Left ventricle myocardium inferior (tissue), 1 donor: ENCODE results near the gene NEK7. TPM values are rescaled to one million over a fixed set of nuclear protein-coding genes. Genes with fewer than 3 reads are reported as not detected.

Experiments used
- DNase-seq: peaks from one replicate; pipeline ENCODE4 v3.0.0-alpha.2; 2020
- H3K27ac ChIP-seq: fragments of 200-600 bp; replicated peaks from 2 replicates; pipeline ENCODE4 v1.8.0; 2021
- H3K27me3 ChIP-seq: fragments of 200-600 bp; 2 replicates; pipeline ENCODE4 v1.8.0; 2021; ENCODE audit warnings: low read depth
- H3K36me3 ChIP-seq: fragments of 200-600 bp; 2 replicates; pipeline ENCODE4 v1.8.0; 2021
- H3K4me1 ChIP-seq: fragments of 200-600 bp; 2 replicates; pipeline ENCODE4 v1.8.0; 2021
- H3K4me3 ChIP-seq: fragments of 200-600 bp; 2 replicates; pipeline ENCODE4 v1.8.0; 2021; ENCODE audit warnings: mild to moderate bottlenecking, moderate library complexity
- H3K9me3 ChIP-seq: fragments of 200-600 bp; replicated peaks from 2 replicates; pipeline ENCODE4 v1.8.0; 2021
- intact Hi-C: fragments of 100-400 bp; cut with micrococcal nuclease; formaldehyde crosslinking; loops from one replicate; pipeline ENCODE4 v1.11.0; 2022
- total RNA-seq: library from RNA; stranded (reverse); fragmentation: NEBNext Ultra II Directional; extraction: Animal tissue kit (Norgen Biotek cat#: 25700); gene quantifications from one replicate; pipeline ENCODE4 v1.2.1, GENCODE V29; 2021
- TF ChIP-seq, protein P1 (sequence below): fragments of 200-600 bp; IDR thresholded peaks from 2 replicates; pipeline ENCODE4 v1.8.0; 2021; ENCODE audit warnings: antibody characterized with exemption, mild to moderate bottlenecking, borderline replicate concordance
- donor health status: DM: no; HTN: yes; CAD: no; lungs with severe emphysema.

Gene NEK7
- total RNA-seq, 1 donor from 2014 or later, result 254 TPM

DNA sequence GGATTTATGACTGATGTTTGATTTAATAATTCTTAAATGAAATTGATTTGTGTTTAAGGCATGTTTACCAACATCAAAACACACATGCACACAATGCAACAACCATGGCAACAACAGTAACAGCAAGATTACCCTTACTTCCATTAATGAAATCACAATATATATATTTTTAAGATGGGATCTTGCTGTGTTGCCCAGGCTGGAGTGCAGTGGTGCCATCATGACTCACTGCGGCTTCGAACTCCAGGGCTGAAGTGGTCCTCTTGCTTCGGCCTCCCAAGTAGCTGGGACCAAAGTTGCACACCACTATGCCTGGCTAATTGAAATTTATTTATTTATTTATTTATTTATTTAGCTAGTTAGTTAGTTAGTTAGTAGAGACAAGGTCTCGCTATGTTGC is 27.7 kb downstream of the NEK7 start:
- no peaks in the 10 kb centered on the region for H3K36me3 ChIP-seq
- no peaks in the 10 kb centered on the region for H3K27me3 ChIP-seq
- H3K4me3 ChIP-seq, result no peak overlapping the region
- DNase-seq, result no peak
- no peaks in the 10 kb centered on the region for H3K9me3 ChIP-seq
- TF ChIP-seq, protein P1, sequence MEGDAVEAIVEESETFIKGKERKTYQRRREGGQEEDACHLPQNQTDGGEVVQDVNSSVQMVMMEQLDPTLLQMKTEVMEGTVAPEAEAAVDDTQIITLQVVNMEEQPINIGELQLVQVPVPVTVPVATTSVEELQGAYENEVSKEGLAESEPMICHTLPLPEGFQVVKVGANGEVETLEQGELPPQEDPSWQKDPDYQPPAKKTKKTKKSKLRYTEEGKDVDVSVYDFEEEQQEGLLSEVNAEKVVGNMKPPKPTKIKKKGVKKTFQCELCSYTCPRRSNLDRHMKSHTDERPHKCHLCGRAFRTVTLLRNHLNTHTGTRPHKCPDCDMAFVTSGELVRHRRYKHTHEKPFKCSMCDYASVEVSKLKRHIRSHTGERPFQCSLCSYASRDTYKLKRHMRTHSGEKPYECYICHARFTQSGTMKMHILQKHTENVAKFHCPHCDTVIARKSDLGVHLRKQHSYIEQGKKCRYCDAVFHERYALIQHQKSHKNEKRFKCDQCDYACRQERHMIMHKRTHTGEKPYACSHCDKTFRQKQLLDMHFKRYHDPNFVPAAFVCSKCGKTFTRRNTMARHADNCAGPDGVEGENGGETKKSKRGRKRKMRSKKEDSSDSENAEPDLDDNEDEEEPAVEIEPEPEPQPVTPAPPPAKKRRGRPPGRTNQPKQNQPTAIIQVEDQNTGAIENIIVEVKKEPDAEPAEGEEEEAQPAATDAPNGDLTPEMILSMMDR, result no peak
- no peak overlapping the region for H3K27ac ChIP-seq
- intact Hi-C loops, result no loop called here
- H3K4me1 ChIP-seq, result peaks cover 96% of the 10 kb centered on the region

DNA sequence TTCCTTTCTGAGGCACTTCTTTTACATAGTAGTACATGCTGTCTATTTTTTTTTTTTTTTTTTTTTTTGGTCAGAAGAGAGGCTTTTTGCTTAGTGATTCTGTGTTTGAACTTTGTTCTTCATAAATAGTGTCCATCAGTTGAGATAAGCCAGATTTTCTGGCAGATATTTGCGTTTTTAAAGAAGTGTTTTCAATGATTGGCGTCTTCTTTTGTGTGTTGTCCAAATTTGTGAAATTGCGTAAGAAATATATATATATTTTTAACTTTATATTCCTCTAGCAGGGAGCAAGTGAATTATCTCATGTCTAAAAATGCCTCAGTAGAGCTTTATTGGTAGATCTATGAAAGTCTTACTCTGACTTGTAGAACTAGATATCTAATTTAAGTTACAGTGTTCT is 28.3 kb downstream of the NEK7 start:
- no peak overlapping the region for H3K4me3 ChIP-seq
- H3K27ac ChIP-seq, result no peak overlapping the region
- H3K36me3 ChIP-seq, result no peaks in the 10 kb centered on the region
- no peak for DNase-seq
- H3K27me3 ChIP-seq, result no peaks in the 10 kb centered on the region
- intact Hi-C loops, result no loop called here
- TF ChIP-seq, protein P1, result no peak
- H3K9me3 ChIP-seq, result no peaks in the 10 kb centered on the region
- peaks cover 96% of the 10 kb centered on the region for H3K4me1 ChIP-seq

DNA sequence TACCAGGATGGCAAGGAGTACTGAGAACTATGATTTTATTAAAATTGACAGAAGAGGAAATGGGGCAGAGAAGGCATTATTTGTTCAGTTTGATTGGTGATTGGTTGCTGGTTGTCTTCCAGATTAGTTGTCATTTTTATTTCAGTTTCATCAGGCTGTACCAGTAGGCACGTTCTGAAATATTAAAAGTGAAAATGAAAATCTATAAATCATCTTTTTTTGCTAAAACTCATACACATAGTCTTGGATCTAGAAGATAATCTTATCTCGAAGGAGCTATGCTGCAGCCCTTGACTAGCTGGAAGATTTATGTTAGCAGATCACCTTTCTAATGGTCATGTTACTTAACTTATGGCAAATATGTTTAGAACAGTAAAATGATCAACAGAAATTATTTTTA is 29.0 kb downstream of the NEK7 start:
- TF ChIP-seq, protein P1, result no peak
- Histone ChIP-seq H3K27me3 (no peaks in the 10 kb centered on the region), H3K27ac (no peak overlapping the region), H3K9me3 (no peaks in the 10 kb centered on the region), H3K36me3 (no peaks in the 10 kb centered on the region), H3K4me3 (no peak overlapping the region), H3K4me1 (peaks cover 96% of the 10 kb centered on the region)
- no peak for DNase-seq
- intact Hi-C loops, result no loop called here

DNA sequence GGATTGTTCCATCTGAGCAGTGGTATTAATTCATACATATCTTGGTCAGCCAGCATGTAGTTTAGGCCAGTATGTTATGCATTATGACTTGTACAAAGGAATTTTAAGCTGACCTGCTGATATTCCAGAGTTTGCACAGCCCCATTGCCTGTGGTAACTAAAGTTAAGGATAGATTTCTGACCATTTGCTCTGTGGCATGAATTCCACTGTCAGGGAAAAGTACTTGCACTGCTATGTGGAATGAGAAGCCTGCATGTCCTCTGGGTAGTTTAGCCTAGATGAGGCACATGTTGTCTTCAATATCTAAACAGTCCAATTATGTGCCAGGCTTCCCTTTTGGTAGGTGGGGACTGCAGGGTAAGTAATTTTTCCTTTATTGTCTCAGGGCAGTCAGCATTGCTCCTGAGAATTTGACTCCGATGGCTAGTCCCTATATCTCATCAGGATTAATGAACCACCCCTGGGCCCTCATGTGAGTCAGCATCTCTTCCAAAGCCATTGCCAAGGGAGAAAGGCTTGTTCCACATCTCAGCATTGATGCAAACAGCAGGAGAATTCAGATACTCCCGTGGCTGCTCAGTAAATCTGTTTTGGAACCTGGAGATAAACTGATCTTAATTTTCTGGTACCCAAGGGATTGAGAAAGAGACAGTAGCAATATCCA is 30.2 kb downstream of the NEK7 start:
- TF ChIP-seq, protein P1, result no peak
- H3K9me3 ChIP-seq, result no peaks in the 10 kb centered on the region
- H3K4me3 ChIP-seq, result no peak overlapping the region
- no peaks in the 10 kb centered on the region for H3K36me3 ChIP-seq
- intact Hi-C loops, result no loop called here
- no peak for DNase-seq
- H3K4me1 ChIP-seq, result peaks cover 96% of the 10 kb centered on the region
- no peaks in the 10 kb centered on the region for H3K27me3 ChIP-seq
- peak overlapping the region; percentile 35 for H3K27ac ChIP-seq

DNA sequence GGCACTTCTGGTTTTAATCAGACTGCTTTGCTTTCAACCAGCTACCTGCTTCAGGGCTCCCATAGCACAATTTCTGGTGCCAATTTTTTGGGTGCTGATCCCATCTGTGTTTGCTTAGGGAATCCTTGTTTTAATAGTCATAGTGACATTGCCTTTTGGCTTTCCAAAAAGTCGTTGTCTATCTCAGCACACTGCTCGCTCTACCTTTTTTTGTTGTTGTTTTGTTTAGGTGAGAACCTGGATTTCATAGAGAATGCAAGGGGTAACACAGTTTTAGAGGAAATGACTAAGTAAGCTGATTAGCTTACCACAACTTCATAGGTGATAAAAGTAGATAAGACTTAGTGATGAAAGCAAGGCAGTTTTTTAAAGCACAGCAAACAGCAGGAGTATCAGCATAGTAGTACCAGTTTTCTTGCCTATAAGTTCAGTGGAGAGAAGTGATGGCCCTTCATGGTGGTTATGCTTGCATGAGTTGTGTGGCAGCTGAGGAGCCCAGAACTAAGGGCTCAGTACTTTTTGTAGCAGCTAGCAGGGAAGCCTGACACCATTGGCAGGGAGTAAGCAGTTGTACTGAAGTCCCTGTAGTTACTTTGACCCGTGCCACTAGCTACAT is 31.3 kb downstream of the NEK7 start:
- Histone ChIP-seq H3K4me1 (peaks cover 96% of the 10 kb centered on the region), H3K4me3 (no peak overlapping the region), H3K36me3 (no peaks in the 10 kb centered on the region), H3K9me3 (no peaks in the 10 kb centered on the region), H3K27ac (peak overlapping the region; percentile 35), H3K27me3 (no peaks in the 10 kb centered on the region)
- intact Hi-C loops, result no loop called here
- DNase-seq, result no peak
- TF ChIP-seq, protein P1, result no peak
